IPS-18a (cell line): ENCODE data around the gene SEPTIN1.

Source experiments
- H3K27ac ChIP-seq: one replicate; pipeline ENCODE4 v1.5.1; 2013; ENCODE audit warnings: low read length
- H3K27me3 ChIP-seq: one replicate; pipeline ENCODE4 v1.6.1; 2013; ENCODE audit warnings: mild to moderate bottlenecking, low read length; ENCODE audit not compliant: control insufficient read depth, insufficient read depth
- H3K36me3 ChIP-seq: one replicate; pipeline ENCODE4 v1.6.1; 2013; ENCODE audit warnings: low read depth, low read length; ENCODE audit not compliant: control insufficient read depth
- H3K4me1 ChIP-seq: one replicate; pipeline ENCODE4 v1.6.1; 2013; ENCODE audit warnings: low read depth, low read length; ENCODE audit not compliant: control insufficient read depth
- H3K4me3 ChIP-seq: one replicate; pipeline ENCODE4 v1.5.1; 2013; ENCODE audit warnings: low read length
- H3K9ac ChIP-seq: one replicate; pipeline ENCODE4 v1.6.1; 2013; ENCODE audit warnings: mild to moderate bottlenecking, low read length, moderate library complexity
- H3K9me3 ChIP-seq: one replicate; pipeline ENCODE4 v1.6.1; 2013; ENCODE audit warnings: low read depth, low read length; ENCODE audit not compliant: control insufficient read depth

The SEPTIN1 gene

DNA sequence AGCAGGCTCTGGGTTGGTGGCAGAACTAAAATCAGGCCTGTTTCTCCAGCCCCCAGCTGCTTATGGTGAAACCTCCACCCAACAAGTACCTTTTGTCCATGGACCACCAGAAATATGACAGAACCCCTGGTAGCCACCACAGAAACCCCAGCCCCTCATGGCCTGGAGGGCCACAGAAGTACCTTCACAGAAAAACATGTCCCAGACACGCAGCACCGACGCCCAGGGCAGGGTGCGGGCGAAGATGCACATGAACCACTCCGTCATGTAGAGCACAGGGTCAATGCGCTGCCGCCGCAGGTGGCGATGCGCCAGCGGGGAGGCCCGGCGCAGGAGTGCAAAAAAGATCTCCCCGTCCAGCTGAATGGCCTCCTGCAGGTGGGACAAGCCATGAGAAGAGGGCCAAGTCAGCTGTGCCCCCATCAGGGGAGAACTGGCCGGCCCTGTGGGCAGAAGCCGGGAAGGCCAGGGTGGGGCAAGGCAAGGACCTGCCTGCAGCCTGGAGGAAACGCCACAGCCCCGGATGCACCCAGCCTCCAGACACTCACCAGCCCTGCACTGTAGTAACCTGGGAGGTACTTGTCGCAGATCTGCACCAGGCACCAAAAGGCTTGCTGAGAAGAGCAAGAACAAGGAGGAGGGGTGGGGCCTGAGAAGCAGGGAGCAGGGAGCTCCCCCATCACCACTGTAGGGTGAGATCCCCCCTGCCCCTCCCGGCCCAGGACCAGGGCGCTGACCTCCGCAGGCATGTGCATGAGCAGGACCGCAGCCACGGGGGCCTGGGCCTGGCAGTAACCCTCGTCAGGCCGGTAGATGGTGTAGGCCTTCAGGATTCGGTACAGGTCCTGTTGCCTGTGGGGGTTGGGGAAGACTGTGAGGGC, 23.1 kb downstream of the SEPTIN1 start:
- H3K9ac ChIP-seq, result no peak overlapping the region
- no peaks in the 10 kb centered on the region for H3K36me3 ChIP-seq
- H3K27ac ChIP-seq, result no peak overlapping the region
- no peaks in the 10 kb centered on the region for H3K4me1 ChIP-seq
- H3K27me3 ChIP-seq, result no peaks in the 10 kb centered on the region
- no peaks in the 10 kb centered on the region for H3K9me3 ChIP-seq
- H3K4me3 ChIP-seq, result no peak overlapping the region

DNA sequence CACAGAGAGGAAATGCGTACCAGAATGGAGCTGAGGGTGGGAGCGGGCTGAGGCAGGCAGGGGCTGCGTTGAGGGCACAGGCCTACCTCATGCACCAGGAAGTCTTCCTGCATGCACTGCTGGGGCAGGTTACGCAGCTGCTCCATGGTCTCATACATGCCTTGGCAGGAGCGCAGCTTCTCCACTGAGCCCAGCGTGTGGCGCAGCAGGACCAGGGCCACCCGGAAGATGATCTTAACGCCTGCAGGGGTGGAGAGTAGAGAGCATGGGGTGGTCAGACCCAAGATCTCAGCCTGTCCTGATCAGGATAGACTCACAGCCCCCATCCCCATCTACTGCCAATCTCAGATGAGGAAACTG, 23.8 kb downstream of the SEPTIN1 start:
- no peak overlapping the region for H3K9ac ChIP-seq
- H3K4me1 ChIP-seq, result peaks cover 4% of the 10 kb centered on the region
- H3K36me3 ChIP-seq, result no peaks in the 10 kb centered on the region
- no peaks in the 10 kb centered on the region for H3K9me3 ChIP-seq
- H3K4me3 ChIP-seq, result no peak overlapping the region
- H3K27me3 ChIP-seq, result no peaks in the 10 kb centered on the region
- H3K27ac ChIP-seq, result no peak overlapping the region

DNA sequence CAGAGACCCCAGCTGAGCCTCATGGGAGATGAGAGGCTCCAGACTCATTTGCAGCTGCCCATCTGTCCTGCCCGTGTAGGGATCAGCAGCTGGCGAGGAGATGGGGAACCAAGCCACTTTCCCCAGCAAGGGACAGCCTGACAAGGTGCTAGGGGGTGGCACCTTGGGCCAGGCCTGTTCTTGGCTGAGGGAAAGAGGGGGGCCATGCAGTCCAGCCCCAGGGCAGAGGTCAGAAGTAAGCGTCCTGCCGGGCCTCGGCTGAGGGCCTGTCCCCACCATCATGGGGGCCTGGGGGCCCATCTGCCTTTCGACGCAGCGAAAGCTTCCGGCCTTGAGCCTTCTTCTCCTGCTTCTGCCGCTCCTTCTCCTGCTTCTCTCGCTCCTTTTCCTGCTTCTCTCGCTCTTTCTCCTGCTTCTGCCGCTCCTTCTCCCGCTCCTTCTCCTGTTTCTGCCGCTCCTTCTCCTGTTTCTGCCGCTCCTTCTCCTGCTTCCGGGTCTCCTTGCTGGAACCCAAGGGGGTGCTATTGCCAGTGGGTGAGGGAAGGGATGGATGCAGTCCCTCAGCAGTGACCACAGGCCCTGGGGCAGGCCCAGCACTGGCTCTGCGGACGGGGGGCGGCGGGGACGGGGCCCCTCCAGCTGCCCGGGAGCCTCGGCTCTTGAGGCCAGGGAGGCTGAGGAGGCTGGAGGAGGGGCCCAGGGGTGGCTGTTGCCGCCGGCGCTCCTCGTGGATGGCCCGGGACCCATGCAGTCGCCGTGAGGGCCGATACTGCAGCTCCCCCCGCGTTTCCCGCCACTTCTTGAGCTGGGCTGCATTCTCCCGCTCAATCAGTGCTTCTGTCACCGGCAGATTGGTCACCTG, 24.4 kb downstream of the SEPTIN1 start:
- no peak overlapping the region for H3K9ac ChIP-seq
- H3K36me3 ChIP-seq, result peaks cover 5% of the 10 kb centered on the region
- no peak overlapping the region for H3K4me3 ChIP-seq
- no peaks in the 10 kb centered on the region for H3K9me3 ChIP-seq
- peaks cover 4% of the 10 kb centered on the region for H3K4me1 ChIP-seq
- H3K27me3 ChIP-seq, result no peaks in the 10 kb centered on the region
- no peak overlapping the region for H3K27ac ChIP-seq

DNA sequence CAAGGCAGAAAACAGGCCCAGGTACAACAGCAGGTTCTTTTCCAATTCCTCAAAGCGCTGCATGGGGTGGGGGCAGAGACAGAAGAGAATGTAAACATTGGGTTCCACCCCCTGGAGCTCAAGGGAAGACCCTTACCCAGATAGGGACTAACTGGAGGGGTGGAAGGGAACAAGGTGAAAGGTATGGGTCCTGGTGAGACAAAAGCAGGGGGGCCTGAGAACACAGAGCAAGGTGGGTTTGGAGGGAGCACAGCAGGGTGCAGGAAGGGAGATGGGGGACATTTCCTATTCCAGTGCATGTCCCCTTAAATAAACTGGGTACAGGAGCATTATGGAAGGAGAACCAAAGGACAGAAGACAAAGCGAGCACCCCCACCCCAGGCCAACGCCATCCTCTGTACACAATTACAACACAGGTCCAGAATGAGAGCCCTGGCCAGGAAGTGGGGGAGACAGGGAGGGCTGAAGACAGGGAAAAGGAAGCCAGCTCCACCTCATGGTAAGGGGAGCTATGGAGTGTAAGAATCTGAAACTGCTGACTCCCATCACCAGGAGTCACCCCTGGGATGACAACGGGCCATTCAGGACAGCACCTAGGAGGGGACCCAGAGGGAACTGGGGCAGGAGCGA, 25.2 kb downstream of the SEPTIN1 start:
- H3K4me1 ChIP-seq, result peaks cover 4% of the 10 kb centered on the region
- no peaks in the 10 kb centered on the region for H3K9me3 ChIP-seq
- no peak overlapping the region for H3K27ac ChIP-seq
- H3K27me3 ChIP-seq, result no peaks in the 10 kb centered on the region
- peaks cover 12% of the 10 kb centered on the region for H3K36me3 ChIP-seq
- H3K9ac ChIP-seq, result no peak overlapping the region
- no peak overlapping the region for H3K4me3 ChIP-seq

DNA sequence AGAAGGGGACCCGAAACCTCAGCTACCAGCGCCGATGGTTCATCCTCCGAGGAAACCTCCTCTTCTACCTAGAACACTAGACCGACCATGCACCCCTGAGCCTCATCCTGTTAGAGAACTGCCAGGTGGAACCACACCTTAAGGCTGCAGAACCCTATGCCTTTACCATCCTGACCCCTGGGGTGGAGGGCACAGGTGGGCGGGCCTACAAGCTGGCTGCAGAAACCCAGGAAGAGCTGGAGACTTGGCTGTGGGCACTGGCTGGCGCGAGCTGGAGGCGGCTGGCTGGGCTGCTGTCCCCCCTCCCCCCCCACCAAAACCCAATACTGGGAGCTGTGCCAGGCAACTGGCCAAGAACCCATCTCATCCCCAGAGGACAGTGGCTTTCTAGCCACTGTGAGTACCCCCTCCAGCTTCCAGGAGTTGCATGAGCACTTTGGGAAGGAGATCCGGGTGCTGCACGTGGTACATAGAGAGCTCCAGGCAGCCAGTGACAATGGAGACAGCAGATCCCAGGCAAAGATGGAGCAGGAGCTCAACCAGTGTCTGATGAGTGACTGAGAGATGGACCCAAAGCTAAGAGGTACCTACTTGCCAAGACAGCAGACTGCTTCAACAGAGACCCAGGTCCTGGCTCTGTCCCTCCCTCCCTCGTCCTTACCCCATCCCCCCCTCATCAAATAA, 25.8 kb downstream of the SEPTIN1 start:
- Histone ChIP-seq H3K9me3 (no peaks in the 10 kb centered on the region), H3K4me3 (peak overlapping the region; percentile 91), H3K9ac (peak overlapping the region; percentile 78), H3K27ac (no peak overlapping the region), H3K36me3 (peaks cover 19% of the 10 kb centered on the region), H3K27me3 (no peaks in the 10 kb centered on the region), H3K4me1 (peaks cover 4% of the 10 kb centered on the region)

DNA sequence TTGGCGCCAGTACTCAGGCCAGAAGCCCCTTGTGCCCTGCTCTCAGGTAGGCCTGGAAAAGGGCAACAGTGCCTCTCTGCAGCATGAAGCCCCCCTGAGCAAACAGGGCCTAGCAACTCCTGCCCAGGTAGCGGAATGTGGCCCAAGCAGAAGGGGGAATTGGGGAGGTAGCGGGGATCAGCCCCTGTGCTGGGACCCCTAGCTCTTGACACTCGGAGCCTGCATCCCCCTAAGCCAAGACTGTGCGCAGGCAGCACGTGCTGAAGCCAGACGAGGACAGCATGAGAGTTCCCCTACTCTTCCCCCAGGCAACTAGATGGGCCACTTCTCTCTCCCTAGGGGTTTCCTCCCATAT, 26.4 kb downstream of the SEPTIN1 start:
- Histone ChIP-seq H3K9ac (peak overlapping the region; percentile 78), H3K4me1 (peaks cover 4% of the 10 kb centered on the region), H3K4me3 (peak overlapping the region; percentile 91), H3K36me3 (peaks cover 25% of the 10 kb centered on the region), H3K9me3 (no peaks in the 10 kb centered on the region), H3K27ac (peak overlapping the region; percentile 85), H3K27me3 (no peaks in the 10 kb centered on the region)

DNA sequence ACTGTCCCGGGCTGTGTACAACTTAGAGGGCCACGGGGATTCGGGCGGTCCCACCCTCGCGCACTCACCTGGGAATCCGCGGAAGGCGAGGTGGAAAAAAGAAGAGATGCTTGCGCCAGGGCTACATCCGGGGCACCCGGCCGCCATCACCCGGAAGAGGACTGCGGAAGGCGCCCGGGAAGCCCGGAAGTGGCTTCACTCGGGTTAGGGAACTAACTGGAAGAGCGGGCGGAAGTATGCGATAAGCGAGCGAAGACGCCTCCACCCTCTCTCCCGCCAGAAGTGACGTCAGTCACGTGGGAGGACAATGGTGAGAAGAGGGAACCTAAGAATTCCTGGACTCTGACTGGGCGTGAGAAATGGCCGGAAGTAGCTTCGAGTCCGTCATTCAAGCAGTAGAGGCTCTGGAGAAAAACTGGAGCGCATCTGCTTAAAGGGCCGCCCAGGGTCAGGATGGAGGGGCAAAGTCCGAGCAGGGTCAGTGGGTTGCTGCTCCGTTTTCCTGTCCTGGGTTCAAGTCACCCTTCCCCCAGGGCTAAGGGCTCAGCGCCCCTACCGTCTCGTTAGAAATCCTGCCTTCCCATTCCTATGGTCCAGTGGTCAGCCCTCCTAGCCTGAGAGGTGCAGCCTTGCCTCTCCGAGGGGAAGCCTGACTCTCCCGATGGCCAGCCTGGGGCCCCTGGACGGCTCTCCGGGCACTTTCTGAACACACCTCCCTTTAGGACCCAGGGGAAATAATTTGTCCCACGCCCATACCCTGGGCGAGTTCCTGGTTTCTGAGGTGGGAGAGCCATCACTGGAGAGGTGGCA, 27.0 kb downstream of the SEPTIN1 start, which contains the start of gene CD2BP2:
Gene CD2BP2 (minus strand): TSS at position 165 of the 810 bp plus-strand sequence. CDS start 627 bp downstream, outside the sequence.
- Histone ChIP-seq H3K9me3 (no peaks in the 10 kb centered on the region), H3K27me3 (no peaks in the 10 kb centered on the region), H3K9ac (peak within 1 kb of the TSS; percentile 78), H3K4me1 (peaks cover 4% of the 10 kb centered on the region), H3K27ac (peak within 1 kb of the TSS; percentile 85), H3K36me3 (peaks cover 31% of the 10 kb centered on the region), H3K4me3 (peak within 1 kb of the TSS; percentile 91)

DNA sequence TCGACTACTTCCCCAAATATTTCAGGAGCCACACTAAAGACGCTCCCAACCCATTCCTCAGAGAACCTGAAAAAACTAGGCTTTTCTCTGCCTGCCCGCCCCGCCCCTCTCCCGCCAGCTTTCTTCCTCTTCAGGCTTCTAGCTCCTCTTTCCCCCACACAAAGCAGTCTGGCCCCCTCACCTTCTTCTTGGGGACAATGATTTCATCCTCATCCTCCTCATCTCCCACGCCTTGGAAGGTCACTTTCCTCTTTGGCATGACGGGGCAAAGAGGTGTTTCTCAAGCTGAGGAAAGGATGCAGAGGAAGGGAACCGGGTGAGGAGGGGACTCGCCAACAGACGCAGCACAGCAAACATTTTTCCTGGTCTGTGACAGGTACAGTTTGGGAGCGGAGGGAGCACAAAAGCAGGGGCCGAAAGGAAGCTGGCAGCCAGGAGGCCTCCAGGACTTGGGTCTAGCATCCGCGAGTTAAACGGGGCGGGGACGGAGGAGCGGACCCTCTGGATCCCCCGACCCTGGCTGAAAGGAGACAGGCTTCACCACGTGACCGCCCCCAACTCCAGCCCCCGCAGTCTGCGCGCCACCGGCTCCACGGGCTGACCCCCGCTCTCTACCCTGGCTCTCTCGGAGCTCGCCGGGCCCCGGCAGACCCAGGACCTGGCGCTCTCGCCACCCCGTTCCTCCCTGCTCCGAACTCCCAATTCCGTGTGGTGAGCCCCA, 27.8 kb downstream of the SEPTIN1 start:
- peak overlapping the region; percentile 91 for H3K4me3 ChIP-seq
- H3K4me1 ChIP-seq, result peaks cover 4% of the 10 kb centered on the region
- peaks cover 36% of the 10 kb centered on the region for H3K36me3 ChIP-seq
- no peaks in the 10 kb centered on the region for H3K9me3 ChIP-seq
- no peaks in the 10 kb centered on the region for H3K27me3 ChIP-seq
- H3K9ac ChIP-seq, result peak overlapping the region; percentile 78
- H3K27ac ChIP-seq, result peak overlapping the region; percentile 56

DNA sequence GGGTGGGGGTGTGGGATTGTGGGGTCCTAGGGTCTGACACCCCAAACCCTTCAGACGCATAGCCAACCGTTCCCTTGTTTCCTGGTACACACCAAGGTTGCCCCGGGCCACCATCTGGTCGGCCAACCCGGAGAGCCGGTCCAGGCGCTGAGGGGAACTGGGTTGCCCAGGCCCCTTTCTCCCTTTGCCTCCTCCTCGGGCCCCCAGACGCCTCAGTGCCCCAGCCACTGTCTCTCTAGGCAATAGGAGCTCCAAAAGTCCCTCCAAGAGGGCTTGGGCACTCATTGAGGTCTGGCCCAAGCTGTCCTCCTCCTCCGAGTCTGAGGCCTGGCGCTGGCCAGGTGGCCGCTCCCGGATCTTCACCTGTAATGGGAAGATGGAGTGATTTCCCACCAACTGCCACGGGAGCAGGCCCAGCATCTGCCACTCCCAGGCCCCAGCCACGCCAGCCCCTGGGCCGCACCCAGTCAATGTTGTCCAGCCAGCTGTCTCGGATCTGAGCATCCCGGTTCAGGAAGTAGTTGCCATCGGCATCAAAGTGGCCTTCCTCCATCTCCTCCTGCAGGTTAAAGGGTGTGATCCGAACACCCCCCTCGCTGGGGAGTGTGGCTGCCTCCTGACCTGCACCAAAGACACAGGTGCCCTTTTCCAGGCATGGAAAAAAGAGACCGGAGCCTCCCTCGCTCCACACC, 28.8 kb downstream of the SEPTIN1 start:
- peaks cover 36% of the 10 kb centered on the region for H3K36me3 ChIP-seq
- H3K27me3 ChIP-seq, result no peaks in the 10 kb centered on the region
- peak overlapping the region; percentile 91 for H3K4me3 ChIP-seq
- H3K9ac ChIP-seq, result peak overlapping the region; percentile 78
- H3K4me1 ChIP-seq, result peaks cover 4% of the 10 kb centered on the region
- H3K9me3 ChIP-seq, result no peaks in the 10 kb centered on the region
- no peak overlapping the region for H3K27ac ChIP-seq
